ENCODE results near the gene ALKBH4. TPM values are rescaled to one million over a fixed set of nuclear protein-coding genes. Genes with fewer than 3 reads are reported as not detected.

Gene ALKBH4
- total and polyA plus RNA-seq, 10 of the 15 experiments (the other 5 are each of a cell fraction or from before 2014, with no cell fraction given), result 4.1 to 16.9 (median 11.3) TPM

DNA sequence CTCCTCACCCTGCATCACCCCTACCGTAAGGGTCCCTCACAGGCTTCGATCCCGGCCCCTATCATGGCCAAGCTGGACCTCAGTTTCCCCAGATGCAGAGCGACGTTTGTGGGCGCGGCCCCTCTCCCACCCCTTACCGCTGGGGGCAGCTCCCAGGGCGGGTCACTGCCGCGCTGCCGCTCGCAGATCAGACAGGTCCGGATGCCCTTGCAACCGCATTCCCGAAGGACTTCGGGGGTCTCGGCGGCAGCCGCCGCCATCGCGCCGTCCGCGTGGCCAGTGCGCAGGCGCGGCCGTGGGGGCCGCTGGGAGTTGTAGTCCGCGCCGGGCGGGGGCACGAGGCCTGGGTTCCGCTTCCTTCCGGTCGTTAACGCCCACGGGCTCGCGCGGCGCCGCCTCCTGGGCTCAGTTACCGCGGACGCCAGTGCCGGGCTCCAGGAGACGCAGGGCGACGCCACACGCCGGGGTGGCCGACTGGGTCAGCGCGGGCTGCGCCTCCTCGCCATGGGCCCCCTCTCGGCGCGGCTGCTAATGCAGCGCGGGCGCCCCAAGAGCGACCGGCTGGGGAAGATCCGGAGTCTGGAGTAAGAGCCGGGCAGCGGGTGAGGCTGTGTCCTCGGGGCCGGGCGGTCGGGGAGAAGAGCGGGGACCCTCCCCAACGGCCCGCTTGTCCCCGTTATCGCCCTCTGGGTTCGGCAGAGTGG lies at the start of gene ALKBH4, which contains the start of gene LRWD1 (continued):
- TF ChIP-seq, protein P1, sequence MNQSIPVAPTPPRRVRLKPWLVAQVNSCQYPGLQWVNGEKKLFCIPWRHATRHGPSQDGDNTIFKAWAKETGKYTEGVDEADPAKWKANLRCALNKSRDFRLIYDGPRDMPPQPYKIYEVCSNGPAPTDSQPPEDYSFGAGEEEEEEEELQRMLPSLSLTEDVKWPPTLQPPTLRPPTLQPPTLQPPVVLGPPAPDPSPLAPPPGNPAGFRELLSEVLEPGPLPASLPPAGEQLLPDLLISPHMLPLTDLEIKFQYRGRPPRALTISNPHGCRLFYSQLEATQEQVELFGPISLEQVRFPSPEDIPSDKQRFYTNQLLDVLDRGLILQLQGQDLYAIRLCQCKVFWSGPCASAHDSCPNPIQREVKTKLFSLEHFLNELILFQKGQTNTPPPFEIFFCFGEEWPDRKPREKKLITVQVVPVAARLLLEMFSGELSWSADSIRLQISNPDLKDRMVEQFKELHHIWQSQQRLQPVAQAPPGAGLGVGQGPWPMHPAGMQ (IDR thresholded peaks at IDR 0.05; ENCODE audit: borderline replicate concordance), result no peak
- TF ChIP-seq MTA3 (IDR thresholded peaks at IDR 0.05; ENCODE audit: borderline replicate concordance, low read length) (no peak), IKZF1 (conservative IDR thresholded peaks at IDR 0.05) (peak; percentile 98), MYC (IDR thresholded peaks at IDR 0.05; ENCODE audit: insufficient read depth, insufficient read length, insufficient replicate concordance, low read length, severe bottlenecking) (no peak), IKZF2 (IDR thresholded peaks at IDR 0.05) (no peak), NRF1 (conservative IDR thresholded peaks at IDR 0.05; ENCODE audit: low read depth, low read length) (peak; percentile 79), NFYA (IDR thresholded peaks at IDR 0.05; ENCODE audit: borderline replicate concordance, low read depth, low read length) (no peak), KAT2A (conservative IDR thresholded peaks at IDR 0.05; ENCODE audit: control insufficient read depth, low read depth, low read length) (no peak), DPF2 (IDR thresholded peaks at IDR 0.05) (peak; percentile 75), ZNF622 (IDR thresholded peaks at IDR 0.05) (no peak), POLR2AphosphoS5 (IDR thresholded peaks at IDR 0.05; ENCODE audit: low read length) (peak; percentile 85), RB1 (IDR thresholded peaks at IDR 0.05; ENCODE audit: borderline replicate concordance) (0 out of 2 replicates have a peak, but pooled peaks have one; percentile 29), SPI1 (IDR thresholded peaks at IDR 0.05; ENCODE audit: borderline replicate concordance, insufficient read depth, low read depth, low read length) (peak; percentile 42; the same call in 1 of the 2 replicates), TARDBP (IDR thresholded peaks at IDR 0.05; ENCODE audit: borderline replicate concordance) (peak; percentile 79; the same call in 1 of the 2 replicates), SREBF2 (IDR thresholded peaks at IDR 0.05; ENCODE audit: low read length) (no peak), NFXL1 (IDR thresholded peaks at IDR 0.05; ENCODE audit: borderline replicate concordance) (no peak; the same call in 1 of the 2 replicates), MXI1 (IDR thresholded peaks at IDR 0.05; ENCODE audit: low read depth, low read length) (peak; percentile 94), SRF (IDR thresholded peaks at IDR 0.05; ENCODE audit: low read depth in 2 of 2, low read length in 2 of 2) (no peak)
- TF ChIP-seq, protein P2, sequence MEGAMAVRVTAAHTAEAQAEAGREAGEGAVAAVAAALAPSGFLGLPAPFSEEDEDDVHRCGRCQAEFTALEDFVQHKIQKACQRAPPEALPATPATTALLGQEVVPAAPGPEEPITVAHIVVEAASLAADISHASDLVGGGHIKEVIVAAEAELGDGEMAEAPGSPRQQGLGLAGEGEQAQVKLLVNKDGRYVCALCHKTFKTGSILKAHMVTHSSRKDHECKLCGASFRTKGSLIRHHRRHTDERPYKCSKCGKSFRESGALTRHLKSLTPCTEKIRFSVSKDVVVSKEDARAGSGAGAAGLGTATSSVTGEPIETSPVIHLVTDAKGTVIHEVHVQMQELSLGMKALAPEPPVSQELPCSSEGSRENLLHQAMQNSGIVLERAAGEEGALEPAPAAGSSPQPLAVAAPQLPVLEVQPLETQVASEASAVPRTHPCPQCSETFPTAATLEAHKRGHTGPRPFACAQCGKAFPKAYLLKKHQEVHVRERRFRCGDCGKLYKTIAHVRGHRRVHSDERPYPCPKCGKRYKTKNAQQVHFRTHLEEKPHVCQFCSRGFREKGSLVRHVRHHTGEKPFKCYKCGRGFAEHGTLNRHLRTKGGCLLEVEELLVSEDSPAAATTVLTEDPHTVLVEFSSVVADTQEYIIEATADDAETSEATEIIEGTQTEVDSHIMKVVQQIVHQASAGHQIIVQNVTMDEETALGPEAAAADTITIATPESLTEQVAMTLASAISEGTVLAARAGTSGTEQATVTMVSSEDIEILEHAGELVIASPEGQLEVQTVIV (IDR thresholded peaks at IDR 0.05; ENCODE audit: borderline replicate concordance, partially characterized antibody), result no peak
- TF ChIP-seq, protein P3, sequence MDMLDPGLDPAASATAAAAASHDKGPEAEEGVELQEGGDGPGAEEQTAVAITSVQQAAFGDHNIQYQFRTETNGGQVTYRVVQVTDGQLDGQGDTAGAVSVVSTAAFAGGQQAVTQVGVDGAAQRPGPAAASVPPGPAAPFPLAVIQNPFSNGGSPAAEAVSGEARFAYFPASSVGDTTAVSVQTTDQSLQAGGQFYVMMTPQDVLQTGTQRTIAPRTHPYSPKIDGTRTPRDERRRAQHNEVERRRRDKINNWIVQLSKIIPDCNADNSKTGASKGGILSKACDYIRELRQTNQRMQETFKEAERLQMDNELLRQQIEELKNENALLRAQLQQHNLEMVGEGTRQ (IDR thresholded peaks at IDR 0.05; ENCODE audit: borderline replicate concordance, low read depth, low read length), result peak; percentile 39
- TF ChIP-seq, protein P4, sequence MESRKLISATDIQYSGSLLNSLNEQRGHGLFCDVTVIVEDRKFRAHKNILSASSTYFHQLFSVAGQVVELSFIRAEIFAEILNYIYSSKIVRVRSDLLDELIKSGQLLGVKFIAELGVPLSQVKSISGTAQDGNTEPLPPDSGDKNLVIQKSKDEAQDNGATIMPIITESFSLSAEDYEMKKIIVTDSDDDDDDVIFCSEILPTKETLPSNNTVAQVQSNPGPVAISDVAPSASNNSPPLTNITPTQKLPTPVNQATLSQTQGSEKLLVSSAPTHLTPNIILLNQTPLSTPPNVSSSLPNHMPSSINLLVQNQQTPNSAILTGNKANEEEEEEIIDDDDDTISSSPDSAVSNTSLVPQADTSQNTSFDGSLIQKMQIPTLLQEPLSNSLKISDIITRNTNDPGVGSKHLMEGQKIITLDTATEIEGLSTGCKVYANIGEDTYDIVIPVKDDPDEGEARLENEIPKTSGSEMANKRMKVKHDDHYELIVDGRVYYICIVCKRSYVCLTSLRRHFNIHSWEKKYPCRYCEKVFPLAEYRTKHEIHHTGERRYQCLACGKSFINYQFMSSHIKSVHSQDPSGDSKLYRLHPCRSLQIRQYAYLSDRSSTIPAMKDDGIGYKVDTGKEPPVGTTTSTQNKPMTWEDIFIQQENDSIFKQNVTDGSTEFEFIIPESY (IDR thresholded peaks at IDR 0.05), result 0 out of 2 replicates have a peak, but pooled peaks have one; percentile 7
- TF ChIP-seq, protein P5, sequence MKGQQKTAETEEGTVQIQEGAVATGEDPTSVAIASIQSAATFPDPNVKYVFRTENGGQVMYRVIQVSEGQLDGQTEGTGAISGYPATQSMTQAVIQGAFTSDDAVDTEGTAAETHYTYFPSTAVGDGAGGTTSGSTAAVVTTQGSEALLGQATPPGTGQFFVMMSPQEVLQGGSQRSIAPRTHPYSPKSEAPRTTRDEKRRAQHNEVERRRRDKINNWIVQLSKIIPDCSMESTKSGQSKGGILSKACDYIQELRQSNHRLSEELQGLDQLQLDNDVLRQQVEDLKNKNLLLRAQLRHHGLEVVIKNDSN (IDR thresholded peaks at IDR 0.05; ENCODE audit: borderline replicate concordance, extremely low read length, insufficient read depth, low read depth, low read length), result peak; percentile 66

Measured in GM12878 (cell line).